SU-DHL-6 (cell line): Measurements from ENCODE around the gene LONRF2.
"Not testable (repeated sequence)": the region's sequence is repeated elsewhere in the genome, so short reads cannot be mapped to it uniquely, and the experiment has no call there.

ENCODE experiments used
- H2AFZ ChIP-seq: fragments of 200-600 bp; sonication (generic); 2 replicates; pipeline ENCODE4 v1.6.1; 2014; ENCODE audit warnings: low read depth, mild to moderate bottlenecking, moderate library complexity, mixed read lengths, antibody characterized with exemption, low read length; ENCODE audit not compliant: severe bottlenecking
- H3F3A ChIP-seq: fragments of 200-600 bp; shearing (Covaris generic); 2 replicates; pipeline ENCODE4 v1.6.0; 2016; ENCODE audit warnings: antibody characterized with exemption, mild to moderate bottlenecking; ENCODE audit not compliant: insufficient read depth
- H3K27ac ChIP-seq: fragments of 200-600 bp; sonication (generic); 2 replicates; pipeline ENCODE4 v1.5.1; 2016; ENCODE audit warnings: low read depth, mild to moderate bottlenecking, low read length, moderate library complexity, mixed read lengths
- H3K27me3 ChIP-seq: fragments of 200-600 bp; sonication (generic), shearing (Covaris generic); 2 replicates; pipeline ENCODE4 v1.6.0; 2014; ENCODE audit warnings: mild to moderate bottlenecking, low read length
- H3K36me3 ChIP-seq: fragments of 200-600 bp; sonication (generic); 2 replicates; pipeline ENCODE4 v1.6.1; 2014; ENCODE audit warnings: mild to moderate bottlenecking, low read length, mixed read lengths
- H3K4me2 ChIP-seq: fragments of 300-600, 200-600 bp; shearing (Covaris generic), sonication (generic); 2 replicates; pipeline ENCODE4 v1.6.0; 2014; ENCODE audit warnings: low read length, low read depth, mild to moderate bottlenecking; ENCODE audit not compliant: poor library complexity, severe bottlenecking
- H3K4me3 ChIP-seq: fragments of 200-600 bp; sonication (generic); 2 replicates; pipeline ENCODE4 v1.5.1; 2014; ENCODE audit warnings: antibody characterized with exemption, low read length, mild to moderate bottlenecking, mixed read lengths; ENCODE audit not compliant: insufficient read depth, poor library complexity, severe bottlenecking
- H3K79me2 ChIP-seq: fragments of 200-600 bp; sonication (generic); 2 replicates; pipeline ENCODE4 v1.6.1; 2014; ENCODE audit warnings: mild to moderate bottlenecking, low read length, moderate library complexity; ENCODE audit not compliant: insufficient read depth
- H3K9ac ChIP-seq: fragments of 200-600 bp; sonication (generic); 2 replicates; pipeline ENCODE4 v1.7.0; 2014; ENCODE audit warnings: mild to moderate bottlenecking, low read length
- H3K9me2 ChIP-seq: fragments of 200-600 bp; sonication (generic); replicated peaks from 2 replicates; pipeline ENCODE4 v1.6.1; 2014; ENCODE audit warnings: low read length; ENCODE audit not compliant: insufficient read depth
- H3K9me3 ChIP-seq: fragments of 200-600 bp; sonication (generic); 2 replicates; pipeline ENCODE4 v1.6.1; 2014; ENCODE audit warnings: low read length, mixed read lengths; ENCODE audit not compliant: insufficient read depth
- H4K20me1 ChIP-seq: fragments of 200-600 bp; sonication (generic); 2 replicates; pipeline ENCODE4 v1.6.1; 2014; ENCODE audit warnings: low read depth, mild to moderate bottlenecking, antibody characterized with exemption, low read length, moderate library complexity, mixed read lengths
- CTCF ChIP-seq: fragments of 200-600 bp; sonication (generic); IDR thresholded peaks from one replicate; pipeline ENCODE4 v1.5.1; 2017; ENCODE audit warnings: antibody characterized with exemption, mild to moderate bottlenecking, low read length, moderate library complexity; ENCODE audit not compliant: insufficient read depth, poor library complexity, severe bottlenecking
- EZH2phosphoT487 ChIP-seq: fragments of 200-600 bp; sonication (generic), shearing (Covaris generic); conservative IDR thresholded peaks from 2 replicates; pipeline ENCODE4 v1.6.1; 2018; ENCODE audit warnings: mild to moderate bottlenecking, antibody characterized with exemption, low read length, moderate library complexity, mixed read lengths

LONRF2 gene

GRCh38 chr2:100250645-100251044 is 71.7 kb downstream of the LONRF2 start:
- H3K27ac ChIP-seq = no peak overlapping the region
- no peak overlapping the region for H2AFZ ChIP-seq
- no peaks in the 10 kb centered on the region for H4K20me1 ChIP-seq
- H3K36me3 ChIP-seq = no peaks in the 10 kb centered on the region
- peak overlapping the region; percentile 4 for H3K4me2 ChIP-seq
- no peak for TF ChIP-seq CTCF
- no peak for TF ChIP-seq EZH2phosphoT487
- no peaks in the 10 kb centered on the region for H3K9me2 ChIP-seq
- H3K9me3 ChIP-seq = no peaks in the 10 kb centered on the region; the same call in 1 of the 2 replicates
- H3F3A ChIP-seq = no peaks in the 10 kb centered on the region
- no peaks in the 10 kb centered on the region for H3K79me2 ChIP-seq
- no peak overlapping the region for H3K4me3 ChIP-seq
- H3K9ac ChIP-seq = no peak overlapping the region
- H3K27me3 ChIP-seq = no peaks in the 10 kb centered on the region

GRCh38 chr2:100248971-100249370 is 73.3 kb downstream of the LONRF2 start:
- H3K4me2 ChIP-seq = no peak overlapping the region
- no peaks in the 10 kb centered on the region for H3K27me3 ChIP-seq

GRCh38 chr2:100248556-100248955 is 73.7 kb downstream of the LONRF2 start:
- not testable (repeated sequence) for H3K4me2 ChIP-seq, H3K4me3 ChIP-seq, H3K9me3 ChIP-seq, H3K79me2 ChIP-seq, H3K9ac ChIP-seq, H4K20me1 ChIP-seq, H3K9me2 ChIP-seq, H3F3A ChIP-seq, H3K27me3 ChIP-seq, H3K27ac ChIP-seq, H2AFZ ChIP-seq, H3K36me3 ChIP-seq

More at GRCh38 chr2:100248971-100249370, 73.3 kb downstream of the LONRF2 start:
- H3K9me3 ChIP-seq = no peaks in the 10 kb centered on the region; the same call in 1 of the 2 replicates
- H3K9ac ChIP-seq = no peak overlapping the region
- no peak overlapping the region for H2AFZ ChIP-seq
- no peaks in the 10 kb centered on the region for H3K36me3 ChIP-seq
- H4K20me1 ChIP-seq = no peaks in the 10 kb centered on the region
- no peak for TF ChIP-seq CTCF
- TF ChIP-seq EZH2phosphoT487 = no peak
- no peak overlapping the region for H3K27ac ChIP-seq
- H3K9me2 ChIP-seq = no peaks in the 10 kb centered on the region
- no peak overlapping the region for H3K4me3 ChIP-seq
- no peaks in the 10 kb centered on the region for H3F3A ChIP-seq
- no peaks in the 10 kb centered on the region for H3K79me2 ChIP-seq

GRCh38 chr2:100248044-100248330 is 74.3 kb downstream of the LONRF2 start:
- no peaks in the 10 kb centered on the region; the same call in 1 of the 2 replicates for H3K9me3 ChIP-seq
- H3K27me3 ChIP-seq = no peaks in the 10 kb centered on the region
- H3K27ac ChIP-seq = peak overlapping the region; percentile 46
- H3F3A ChIP-seq = no peaks in the 10 kb centered on the region
- no peaks in the 10 kb centered on the region for H3K36me3 ChIP-seq
- no peaks in the 10 kb centered on the region for H3K9me2 ChIP-seq
- no peaks in the 10 kb centered on the region for H4K20me1 ChIP-seq
- no peak overlapping the region for H2AFZ ChIP-seq
- H3K4me3 ChIP-seq = no peak overlapping the region
- TF ChIP-seq EZH2phosphoT487 (no peak), CTCF (no peak)
- no peaks in the 10 kb centered on the region for H3K79me2 ChIP-seq
- peak overlapping the region; percentile 29 for H3K4me2 ChIP-seq
- no peak overlapping the region for H3K9ac ChIP-seq
